CD14-positive monocyte (primary cell): ENCODE data around the gene FAM117A. TPM values are rescaled to one million over a fixed set of nuclear protein-coding genes. Genes with fewer than 3 reads are reported as not detected.

Source experiments
- DNase-seq, 3 donors: peaks; one replicate each; pipeline ENCODE4 v3.0.0-alpha.2; 2011 to 2022
- H2AFZ ChIP-seq: 2 replicates; pipeline ENCODE4 v1.6.0; 2012; ENCODE audit warnings: mild to moderate bottlenecking, low read depth, low read length, inconsistent platforms; ENCODE audit not compliant: insufficient read depth, poor library complexity, severe bottlenecking
- H3K27ac ChIP-seq, 2 donors: 1 replicate in 1 of 2; 2 replicates in 1 of 2; pipeline ENCODE4 v1.5.1; 2012 to 2013; ENCODE audit warnings: low read length in 2 of 2, control low read depth in 1 of 2, inconsistent platforms in 1 of 2, low read depth in 1 of 2, mild to moderate bottlenecking in 1 of 2
- H3K27me3 ChIP-seq, 2 donors: one replicate each; pipeline versions ENCODE4 v1.6.0 to v1.6.1; 2011 to 2013; ENCODE audit warnings: low read length in 2 of 2; ENCODE audit not compliant: control insufficient read depth in 2 of 2, insufficient read depth in 2 of 2
- H3K36me3 ChIP-seq, 2 donors: replicated peaks in 1 of 2; 1 replicate in 1 of 2; 2 replicates in 1 of 2; pipeline versions ENCODE4 v1.5.1 to v1.6.1; 2012 to 2013; ENCODE audit warnings: low read length in 2 of 2, control low read depth in 1 of 2, inconsistent platforms in 1 of 2, mild to moderate bottlenecking in 1 of 2; ENCODE audit not compliant: insufficient read depth in 2 of 2, control insufficient read depth in 1 of 2
- H3K4me1 ChIP-seq, 2 donors: 1 replicate in 1 of 2; 2 replicates in 1 of 2; pipeline versions ENCODE4 v1.5.1 to v1.6.1; 2012 to 2013; ENCODE audit warnings: low read length in 2 of 2, control low read depth in 1 of 2, inconsistent platforms in 1 of 2, mild to moderate bottlenecking in 1 of 2, moderate library complexity in 1 of 2; ENCODE audit not compliant: insufficient read depth in 2 of 2, control insufficient read depth in 1 of 2
- H3K4me2 ChIP-seq: replicated peaks from 2 replicates; pipeline ENCODE3; 2012; ENCODE audit warnings: low read length, moderate library complexity, mild to moderate bottlenecking; ENCODE audit not compliant: poor library complexity, severe bottlenecking; ENCODE audit errors: extremely low read depth
- H3K4me3 ChIP-seq, 3 experiments: fragments of 200-600 bp in 1 of 3; sonication (generic) in 1 of 3; replicated peaks in 1 of 3; 1 replicate in 2 of 3; 2 replicates in 1 of 3; pipeline ENCODE4 v1.5.1; 2011 to 2013; ENCODE audit warnings: low read length in 3 of 3, mild to moderate bottlenecking in 3 of 3, control low read depth in 2 of 3, low read depth in 2 of 3, inconsistent platforms in 1 of 3, moderate library complexity in 1 of 3
- H3K79me2 ChIP-seq: 2 replicates; pipeline ENCODE4 v1.6.0; 2012; ENCODE audit warnings: mild to moderate bottlenecking, control low read depth, inconsistent platforms, low read length, moderate library complexity; ENCODE audit not compliant: insufficient read depth
- H3K9ac ChIP-seq: 2 replicates; pipeline ENCODE4 v1.6.0; 2017; ENCODE audit warnings: low read length, mild to moderate bottlenecking; ENCODE audit not compliant: insufficient read depth, poor library complexity, severe bottlenecking
- H3K9me3 ChIP-seq, 2 donors: replicated peaks in 1 of 2; 1 replicate in 1 of 2; 2 replicates in 1 of 2; pipeline versions ENCODE4 v1.5.1 to v1.6.1; 2012 to 2013; ENCODE audit warnings: low read length in 2 of 2, control low read depth in 1 of 2; ENCODE audit not compliant: control insufficient read depth in 1 of 2, insufficient read depth in 1 of 2
- H4K20me1 ChIP-seq: 2 replicates; pipeline ENCODE4 v1.6.0; 2012; ENCODE audit warnings: mild to moderate bottlenecking, low read length, control low read depth, moderate library complexity; ENCODE audit not compliant: insufficient read depth
- H3K27ac Mint-ChIP-seq, 7 donors: one replicate each; pipeline ENCODE4 v1.8.0; 2020; ENCODE audit warnings: mild to moderate bottlenecking in 7 of 7, mixed read lengths in 7 of 7, moderate library complexity in 6 of 7, inconsistent platforms in 2 of 7
- H3K27me3 Mint-ChIP-seq, 3 donors: one replicate each; pipeline ENCODE4 v1.8.0; 2021 to 2022; ENCODE audit warnings: low read depth in 3 of 3, mild to moderate bottlenecking in 3 of 3, mixed read lengths in 3 of 3, moderate library complexity in 3 of 3, inconsistent platforms in 1 of 3
- H3K36me3 Mint-ChIP-seq, 2 donors: one replicate each; pipeline ENCODE4 v1.8.0; 2020; ENCODE audit warnings: mixed read lengths in 2 of 2, inconsistent platforms in 1 of 2, mild to moderate bottlenecking in 1 of 2
- H3K4me1 Mint-ChIP-seq: one replicate; pipeline ENCODE4 v1.8.0; 2020; ENCODE audit warnings: mild to moderate bottlenecking, mixed read lengths
- H3K4me3 Mint-ChIP-seq, 2 donors: one replicate each; pipeline ENCODE4 v1.8.0; 2020; ENCODE audit warnings: mild to moderate bottlenecking in 2 of 2, mixed read lengths in 2 of 2, moderate library complexity in 1 of 2
- H3K9me3 Mint-ChIP-seq, 7 donors: one replicate each; pipeline ENCODE4 v1.8.0; 2020 to 2022; ENCODE audit warnings: mixed read lengths in 7 of 7, mild to moderate bottlenecking in 6 of 7, moderate library complexity in 6 of 7, inconsistent platforms in 2 of 7
- CTCF ChIP-seq: fragments of 200-600 bp; IDR thresholded peaks from one replicate; pipeline ENCODE4 v1.8.0; 2022; ENCODE audit warnings: antibody characterized with exemption, mild to moderate bottlenecking
- WGBS: methylation state at CpG from one replicate; pipeline ENCODE4 v1.1.5; 2013; ENCODE audit warnings: missing lambda C conversion rate; ENCODE audit not compliant: insufficient coverage; 5-methylcytosine and 5-hydroxymethylcytosine counted together
- intact Hi-C, 2 donors: fragments of 100-400 bp; cut with micrococcal nuclease; formaldehyde crosslinking; loops; one replicate each; pipeline versions ENCODE4 v1.15.0 to v1.15.1; 2023
- polyA plus RNA-seq, 3 donors: library from polyadenylated mRNA; depleted of rRNA in 1 of 3; unstranded in 2 of 3; stranded (reverse) in 1 of 3; fragments of 300-500 nt in 2 of 3; fragments of >200 nt in 1 of 3; fragmentation: Illumina TruSeq in 2 of 3; gene quantifications; 1 replicate in 2 of 3; 2 replicates in 1 of 3; pipeline ENCODE4 v1.2.3, GENCODE V29; 2012 to 2021

FAM117A gene
- polyA plus RNA-seq, 3 donors: 11.8 to 34.9 (median 17.9) TPM

GRCh38 chr17:49798738-49799137 is 34.8 kb upstream of the FAM117A start:
- no peak for TF ChIP-seq CTCF
- Histone ChIP-seq H3K4me2 (no peak overlapping the region), H2AFZ (no peak overlapping the region), H3K4me1 (no peaks in the 10 kb centered on the region), H3K9ac (no peak overlapping the region), H3K36me3 (peaks cover 73 to 98% of the 10 kb centered on the region in 2 donors), H3K4me3 (no peak overlapping the region), H3K27ac (no peak overlapping the region), H3K27me3 (no peaks in the 10 kb centered on the region), H3K79me2 (peaks cover 90% of the 10 kb centered on the region), H4K20me1 (peaks cover 96% of the 10 kb centered on the region), H3K9me3 (no peaks in the 10 kb centered on the region)
- peaks cover 60 to 90% of the 10 kb centered on the region in 2 donors for H3K36me3 Mint-ChIP-seq
- DNase-seq: no peak
- H3K4me1 Mint-ChIP-seq: peaks cover 3% of the 10 kb centered on the region
- no peaks in the 10 kb centered on the region for H3K9me3 Mint-ChIP-seq
- no peaks in the 10 kb centered on the region for H3K27me3 Mint-ChIP-seq
- no peak overlapping the region for H3K27ac Mint-ChIP-seq
- no peak overlapping the region for H3K4me3 Mint-ChIP-seq
- intact Hi-C loops: no loop called here
- WGBS: 57% methylated on average over 1 of the region's 2 CpGs

GRCh38 chr17:49798182-49798581 is 34.3 kb upstream of the FAM117A start:
- Histone ChIP-seq H3K36me3 (peaks cover 78 to 99% of the 10 kb centered on the region in 2 donors), H3K27ac (no peak overlapping the region), H3K9ac (no peak overlapping the region), H3K4me1 (no peaks in the 10 kb centered on the region), H3K79me2 (peaks cover 95% of the 10 kb centered on the region), H3K4me3 (no peak overlapping the region), H4K20me1 (peaks cover 98% of the 10 kb centered on the region), H3K27me3 (no peaks in the 10 kb centered on the region), H3K4me2 (no peak overlapping the region), H2AFZ (no peak overlapping the region), H3K9me3 (no peaks in the 10 kb centered on the region)
- H3K27ac Mint-ChIP-seq: peak overlapping the region in 2 of 7 donors; percentile 42 to 78
- no peak for DNase-seq
- H3K4me1 Mint-ChIP-seq: peaks cover 3% of the 10 kb centered on the region
- TF ChIP-seq CTCF: no peak
- no peak overlapping the region for H3K4me3 Mint-ChIP-seq
- 98% methylated on average over 4 of the region's 8 CpGs for WGBS
- H3K9me3 Mint-ChIP-seq: no peaks in the 10 kb centered on the region
- no peaks in the 10 kb centered on the region for H3K27me3 Mint-ChIP-seq
- intact Hi-C loops: no loop called here
- H3K36me3 Mint-ChIP-seq: peaks cover 60 to 91% of the 10 kb centered on the region in 2 donors
